Right hindlimb (tissue), 1 donor: ENCODE results near the gene DMAC1.

ENCODE experiments used
- DNase-seq: peaks from one replicate; pipeline ENCODE4 v3.0.0-alpha.2; 2018

The DMAC1 gene, protein sequence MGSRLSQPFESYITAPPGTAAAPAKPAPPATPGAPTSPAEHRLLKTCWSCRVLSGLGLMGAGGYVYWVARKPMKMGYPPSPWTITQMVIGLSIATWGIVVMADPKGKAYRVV

DNA sequence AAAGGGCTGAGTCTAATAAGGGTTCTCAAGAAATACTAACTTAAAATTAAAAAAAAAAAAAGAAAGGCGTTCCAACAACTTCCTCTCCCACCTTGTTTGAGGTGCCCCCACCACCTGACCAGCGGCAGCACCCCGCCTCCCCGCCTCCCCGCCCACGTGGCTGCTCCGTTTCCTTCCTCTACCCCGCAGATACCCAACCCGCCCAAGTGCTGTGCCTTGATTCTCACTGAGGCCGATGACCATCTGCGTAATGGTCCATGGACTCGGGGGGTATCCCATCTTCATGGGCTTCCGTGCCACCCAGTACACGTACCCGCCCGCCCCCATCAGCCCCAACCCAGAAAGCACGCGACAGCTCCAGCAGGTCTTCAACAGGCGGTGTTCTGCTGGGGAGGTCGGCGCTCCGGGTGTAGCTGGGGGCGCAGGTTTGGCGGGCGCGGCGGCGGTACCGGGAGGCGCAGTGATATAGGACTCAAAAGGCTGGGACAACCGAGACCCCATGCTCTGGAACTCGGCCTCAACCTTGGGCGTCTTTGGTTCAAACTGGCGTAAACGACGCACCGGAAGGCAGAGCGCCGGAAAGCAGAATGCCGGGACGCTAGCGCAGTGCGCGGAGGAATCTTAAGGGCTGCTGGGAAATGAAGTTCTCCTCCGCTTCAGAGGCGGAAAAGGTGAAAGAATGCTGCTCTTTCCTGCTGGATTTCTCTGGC lies at the start of gene DMAC1:
DMAC1 (minus strand) TSS at position 545 of the 710 bp plus-strand sequence; CDS start at position 501, 44 bp downstream.
- peak; percentile 90 for DNase-seq

DNA sequence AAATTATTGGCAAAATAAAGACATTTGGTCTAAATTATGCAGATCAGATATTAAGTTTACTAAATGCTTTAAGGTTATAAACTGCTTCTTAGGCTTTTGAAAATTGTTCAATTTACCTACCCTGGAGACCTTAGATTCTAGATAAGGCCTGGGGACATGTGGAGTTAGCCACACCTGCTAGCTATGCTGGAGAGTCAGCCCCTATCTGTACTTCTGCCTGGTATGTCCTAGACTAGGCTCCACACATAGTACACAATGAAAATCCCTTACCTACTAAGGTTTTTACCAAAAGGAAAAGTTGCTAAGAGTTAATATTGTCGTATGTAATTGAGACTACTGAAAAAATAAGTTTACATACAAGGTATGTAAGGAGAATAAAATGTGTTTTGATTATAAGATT lies 49.8 kb upstream of the DMAC1 start:
- no peak for DNase-seq

DNA sequence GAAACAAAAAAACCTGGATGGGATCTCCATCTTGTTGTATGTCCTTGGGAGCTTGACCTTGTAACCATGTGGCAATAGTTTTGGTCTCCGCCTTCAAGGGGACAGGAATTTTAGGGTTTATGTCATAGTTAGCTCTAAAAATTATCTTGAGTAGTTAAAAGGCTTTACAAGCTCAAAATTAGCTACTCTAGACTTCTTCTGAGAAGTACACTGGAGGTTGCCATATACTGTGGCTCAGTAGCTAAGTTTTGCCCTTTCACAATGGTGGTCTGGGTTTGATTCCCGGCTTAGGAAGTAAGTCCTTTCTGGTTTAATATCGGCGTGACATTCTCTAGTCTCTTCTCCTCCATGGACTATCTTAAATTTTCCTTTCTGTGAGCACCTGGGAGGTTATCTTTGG lies 48.9 kb upstream of the DMAC1 start:
- no peak for DNase-seq

DNA sequence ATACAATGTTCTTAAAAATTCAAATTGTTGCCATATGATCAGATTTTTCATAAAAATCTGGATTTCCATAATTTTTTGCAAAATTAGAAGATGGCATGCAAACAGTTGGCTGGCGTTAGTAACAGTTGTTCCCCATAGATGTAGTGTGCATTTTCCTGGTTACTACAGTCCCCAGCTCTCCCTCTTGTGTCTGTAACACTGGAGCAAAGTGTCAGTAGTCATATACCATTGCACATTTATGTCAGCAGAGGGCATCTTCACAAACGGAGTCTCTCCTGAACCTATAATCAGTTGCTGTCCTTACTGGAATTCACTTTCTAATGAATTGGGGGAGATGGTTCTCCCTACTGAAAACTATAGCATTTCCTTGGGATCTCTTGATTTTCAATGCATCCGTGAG lies 44.7 kb upstream of the DMAC1 start:
- DNase-seq, result no peak

DNA sequence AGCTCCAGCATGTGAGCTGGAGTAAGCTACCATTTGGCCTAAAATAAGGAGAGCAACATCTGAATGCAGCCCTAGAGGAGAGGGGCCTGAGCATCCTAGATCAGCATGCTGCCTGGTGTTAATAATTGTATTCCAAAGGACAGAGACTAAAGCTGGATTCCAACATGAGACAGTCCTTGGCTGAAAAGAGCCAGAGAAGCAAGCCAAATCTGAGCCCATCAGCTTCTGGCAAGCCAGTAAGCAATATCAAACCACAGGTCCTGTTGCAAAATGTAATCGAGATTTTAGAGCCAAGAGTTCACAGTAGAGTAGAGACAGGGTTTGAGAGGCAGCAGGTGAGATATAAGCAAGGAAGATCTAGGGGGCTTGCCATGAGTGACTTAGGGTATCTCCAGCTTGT lies 42.3 kb upstream of the DMAC1 start:
- DNase-seq, result no peak

DNA sequence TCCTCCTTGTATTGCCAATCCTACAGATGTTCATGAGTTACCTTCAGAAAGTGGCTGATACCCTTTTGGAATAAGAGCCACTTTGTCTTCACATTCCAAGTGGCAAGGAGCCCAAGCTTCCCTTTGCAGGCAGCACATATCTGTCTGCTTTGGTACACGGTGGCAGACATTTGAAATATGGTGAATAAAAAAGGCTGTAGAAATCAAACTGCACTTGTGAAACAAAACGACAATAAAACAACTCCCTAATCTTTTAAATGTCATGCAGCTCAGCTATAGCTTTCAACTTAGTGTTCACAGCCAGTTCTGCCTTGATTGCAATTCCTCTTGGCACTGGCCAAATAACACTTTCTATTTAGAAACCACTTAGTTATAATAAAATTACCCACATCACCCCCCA lies 35.0 kb upstream of the DMAC1 start:
- no peak for DNase-seq

DNA sequence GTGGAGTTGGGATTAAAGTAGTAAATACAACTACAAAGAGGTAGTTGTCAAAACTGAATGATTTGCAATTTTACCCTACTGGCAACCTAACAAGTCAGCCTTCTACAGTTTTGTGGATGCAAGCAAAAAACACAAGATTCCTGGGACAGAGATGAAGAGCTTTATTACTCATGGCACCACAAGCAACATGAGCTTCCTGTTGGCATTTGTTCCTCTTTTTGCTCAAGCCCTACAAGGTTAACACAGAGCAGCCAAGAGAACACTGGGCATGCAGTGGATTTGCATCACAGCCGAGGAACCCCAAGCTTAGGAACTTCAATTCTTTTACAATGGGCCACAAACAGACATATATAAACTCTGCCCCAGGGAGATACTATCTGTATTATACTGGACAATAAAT lies 28.8 kb upstream of the DMAC1 start:
- DNase-seq, result no peak

DNA sequence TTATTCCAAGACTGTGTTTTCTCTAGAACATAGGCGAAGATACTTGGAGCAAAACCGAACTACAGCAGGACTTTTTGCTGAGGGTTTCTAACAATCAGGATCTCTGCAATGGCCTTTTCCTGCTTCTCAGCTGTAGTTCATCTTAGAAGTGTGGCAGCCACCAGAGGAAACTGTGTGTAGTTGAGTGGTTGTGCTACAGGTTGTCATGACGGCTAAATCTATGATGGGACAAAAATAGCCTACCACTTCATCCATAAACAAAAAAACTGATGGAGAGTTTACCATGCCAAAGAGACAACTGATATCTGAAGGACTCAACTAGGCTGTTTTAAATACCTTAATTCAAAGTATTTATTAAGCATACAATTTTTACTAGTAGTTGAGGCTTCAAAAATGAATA lies 28.2 kb upstream of the DMAC1 start:
- DNase-seq, result no peak

DNA sequence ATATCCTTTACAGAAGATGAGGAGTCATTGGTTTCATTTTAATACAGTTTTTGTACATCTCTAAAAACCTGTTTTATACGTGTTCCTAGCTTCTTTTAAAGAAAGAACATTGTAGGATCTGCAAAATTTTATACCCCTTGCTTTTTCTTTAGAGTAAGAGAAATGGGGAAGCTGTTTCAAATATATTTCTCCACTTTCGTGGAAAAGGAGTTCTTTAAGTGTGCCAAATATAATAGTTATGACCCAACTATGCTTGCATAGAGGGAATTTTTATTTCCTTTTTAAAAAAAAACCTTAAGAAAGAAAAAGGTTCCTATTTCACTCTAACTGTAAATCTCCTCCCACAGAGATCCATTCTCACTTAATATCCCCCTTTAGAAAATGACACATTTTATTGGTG lies 27.5 kb upstream of the DMAC1 start:
- no peak for DNase-seq

DNA sequence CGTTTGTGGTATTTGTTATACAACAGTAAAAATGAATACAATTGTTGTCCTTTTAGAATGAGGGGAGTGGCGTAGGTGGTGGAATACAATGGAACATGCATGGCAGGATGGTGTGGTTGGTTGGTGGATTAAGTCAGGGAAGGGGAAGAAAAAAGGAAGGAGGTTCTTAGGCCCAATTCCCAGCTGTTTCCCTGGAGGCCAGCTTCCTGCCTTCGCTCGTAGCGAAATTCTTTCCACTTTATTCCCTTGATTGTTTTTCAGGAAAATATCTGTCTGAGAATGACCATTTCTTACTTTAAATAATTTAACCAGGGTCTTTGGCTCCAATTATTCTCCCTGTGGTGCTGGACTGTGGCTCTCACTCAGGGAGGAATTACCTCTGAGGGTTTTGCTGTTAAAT lies 24.1 kb upstream of the DMAC1 start:
- DNase-seq, result peak; percentile 25

DNA sequence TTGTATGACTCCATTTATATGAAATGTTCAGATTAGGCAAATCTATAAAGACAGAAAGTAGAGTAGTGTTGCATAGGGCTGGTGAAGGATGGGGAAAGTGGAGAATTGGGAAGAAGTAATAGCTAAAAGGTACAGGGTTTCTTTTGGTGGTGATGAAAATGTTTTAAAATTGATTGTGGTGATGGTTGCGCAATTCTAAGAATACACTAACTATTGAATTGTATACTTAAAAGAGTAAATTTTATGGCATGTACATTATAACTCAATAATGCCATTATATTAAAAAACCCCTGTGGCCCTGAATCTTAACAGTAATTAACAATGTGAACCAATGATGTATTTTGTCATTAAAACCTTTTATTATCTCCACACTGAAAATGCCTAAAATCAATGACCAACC lies 20.4 kb upstream of the DMAC1 start:
- DNase-seq, result no peak

DNA sequence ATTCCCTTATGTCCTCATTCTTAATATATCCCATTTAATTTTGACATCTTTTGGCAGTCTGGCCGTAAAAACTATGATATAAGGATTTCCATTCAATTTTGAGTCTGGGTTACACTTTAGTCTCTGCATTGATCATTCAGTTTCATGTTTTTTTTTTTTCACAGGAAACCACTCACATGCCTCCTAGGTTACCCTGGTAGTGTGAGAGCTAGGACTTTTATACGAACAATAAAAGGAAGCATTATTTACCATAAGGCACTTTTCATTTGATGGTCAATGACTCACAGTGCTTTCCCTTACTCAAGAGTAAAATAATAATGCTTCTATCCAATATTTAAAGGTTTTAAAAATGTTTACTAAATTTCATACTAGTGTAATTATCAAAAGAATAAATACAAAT lies 16.4 kb upstream of the DMAC1 start:
- no peak for DNase-seq

DNA sequence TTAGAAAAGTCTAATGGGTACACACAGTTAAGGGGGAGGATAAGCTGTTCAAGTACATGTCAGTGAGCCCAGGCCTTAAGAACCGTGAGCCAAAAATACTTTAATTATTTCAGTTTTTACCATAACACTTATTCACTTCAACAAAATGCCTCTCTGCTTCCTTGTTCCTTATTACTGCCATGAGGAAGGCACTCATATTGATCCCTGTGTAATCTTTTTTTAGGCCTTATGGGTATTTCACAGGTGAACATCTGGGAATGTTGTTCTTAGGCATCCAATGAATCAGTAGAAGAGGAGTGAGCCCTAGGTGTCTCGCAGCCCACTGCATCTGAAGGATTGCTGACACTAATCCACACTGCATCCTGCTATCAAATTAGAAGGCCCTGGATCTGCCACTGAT lies 13.5 kb upstream of the DMAC1 start:
- no peak for DNase-seq

DNA sequence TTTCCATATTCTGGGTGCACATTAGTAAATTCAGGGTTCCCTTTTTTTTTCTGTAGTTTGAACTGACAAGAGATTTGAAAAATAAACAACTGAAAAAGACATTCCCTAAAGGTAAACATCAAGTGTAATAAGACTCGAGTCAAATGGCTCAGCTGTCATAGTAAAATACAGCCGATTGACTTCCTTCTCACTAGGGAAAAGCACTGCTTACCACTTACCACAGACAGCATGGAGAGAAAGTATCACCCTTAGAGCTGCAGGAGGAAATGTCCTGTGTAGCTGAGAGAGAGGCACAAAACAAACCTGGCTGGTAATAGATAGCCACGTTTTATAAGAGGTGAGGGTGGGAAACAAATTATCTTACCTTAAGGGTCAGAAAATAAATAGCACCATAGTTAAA lies 12.1 kb upstream of the DMAC1 start:
- DNase-seq, result no peak

DNA sequence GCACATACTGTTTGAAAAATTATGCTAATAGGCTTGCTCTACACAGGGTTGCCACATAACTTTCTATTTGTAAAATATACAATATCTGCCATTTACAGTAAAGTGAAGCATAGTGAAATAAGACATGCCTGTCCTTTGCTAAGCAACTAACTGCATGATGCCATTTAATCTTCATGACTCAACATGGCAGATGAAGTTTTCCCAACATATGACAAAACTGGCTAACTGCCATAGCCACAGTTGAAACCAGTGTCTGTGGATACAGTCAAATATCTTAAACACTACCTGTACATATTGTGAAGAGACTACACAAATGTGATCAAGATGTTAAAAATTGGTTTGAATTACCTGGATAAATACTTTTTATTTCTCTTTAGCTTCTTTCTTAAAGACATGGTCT lies 3.1 kb upstream of the DMAC1 start:
- DNase-seq, result no peak

DNA sequence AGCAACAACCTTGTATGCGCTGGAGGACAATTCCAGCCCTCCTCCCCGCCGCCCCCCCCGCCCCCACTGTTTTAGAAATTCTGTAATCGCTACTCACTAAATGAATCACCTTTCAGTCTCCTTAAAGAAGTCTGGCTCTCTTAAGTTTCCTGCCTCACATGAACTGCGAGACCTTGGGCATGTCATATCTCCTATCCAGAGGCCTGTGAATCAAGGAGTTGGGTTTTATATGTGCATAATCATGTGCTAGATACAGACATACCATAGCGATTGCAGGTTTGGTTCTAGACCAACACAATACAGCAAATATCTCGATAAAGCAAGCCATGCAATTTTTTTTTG lies 337 bp upstream of the DMAC1 start:
- no peak for DNase-seq

DNA sequence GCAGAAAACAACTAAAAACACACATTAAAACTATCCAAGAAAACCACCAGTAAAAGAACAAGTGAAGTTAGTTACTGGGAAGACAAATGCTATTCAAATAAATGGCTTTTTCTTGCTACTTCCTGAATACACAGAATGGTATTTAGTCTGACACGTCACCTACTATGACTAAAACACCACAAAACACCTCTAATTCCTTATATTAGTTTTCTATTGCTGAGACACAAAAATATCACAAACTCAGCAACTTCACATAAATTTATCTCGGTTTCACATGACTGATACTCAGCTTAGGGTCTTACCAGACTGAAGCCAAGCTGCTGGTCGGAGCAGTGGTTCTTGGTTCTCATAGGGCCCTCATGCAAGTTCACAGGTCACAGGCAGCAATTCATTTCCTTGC lies 5.4 kb downstream of the DMAC1 start:
- no peak for DNase-seq

DNA sequence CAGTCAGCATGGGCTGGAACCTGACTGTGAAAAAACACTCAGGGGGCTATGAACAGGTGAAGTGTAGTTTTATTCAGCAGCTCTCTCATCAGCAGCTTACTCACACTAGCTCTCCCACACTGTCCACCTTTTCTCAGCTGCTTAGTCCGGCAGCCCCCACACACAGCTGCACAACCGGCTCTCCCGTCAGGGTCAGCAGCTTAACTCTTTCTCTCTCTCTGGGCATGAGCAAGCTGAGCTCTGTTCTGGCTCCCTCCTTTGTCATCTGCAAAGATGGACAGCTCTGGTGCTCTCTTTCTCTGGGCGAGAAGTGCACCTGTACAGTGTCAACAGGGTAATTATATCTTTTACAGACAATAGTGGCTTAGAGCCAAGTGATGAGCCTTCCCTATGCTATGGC lies 8.2 kb downstream of the DMAC1 start:
- DNase-seq, result no peak

DNA sequence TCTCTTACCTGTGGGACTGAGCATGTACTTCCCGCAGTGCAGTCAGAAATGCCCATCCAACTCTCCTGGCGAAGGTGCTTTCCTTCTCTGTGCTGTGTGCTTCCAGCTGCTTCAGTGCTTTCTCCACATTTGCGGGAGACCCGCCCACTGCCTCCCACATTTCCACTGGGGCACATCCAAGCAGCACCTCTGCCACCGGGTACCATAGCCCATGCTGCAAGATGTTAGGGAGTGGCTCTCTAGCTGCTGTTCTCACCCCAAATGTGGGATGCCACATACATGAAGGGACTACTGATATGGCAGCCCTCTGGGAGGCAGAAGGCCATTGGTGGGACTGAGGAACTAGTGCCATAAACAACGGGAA lies 8.8 kb downstream of the DMAC1 start:
- no peak for DNase-seq

DNA sequence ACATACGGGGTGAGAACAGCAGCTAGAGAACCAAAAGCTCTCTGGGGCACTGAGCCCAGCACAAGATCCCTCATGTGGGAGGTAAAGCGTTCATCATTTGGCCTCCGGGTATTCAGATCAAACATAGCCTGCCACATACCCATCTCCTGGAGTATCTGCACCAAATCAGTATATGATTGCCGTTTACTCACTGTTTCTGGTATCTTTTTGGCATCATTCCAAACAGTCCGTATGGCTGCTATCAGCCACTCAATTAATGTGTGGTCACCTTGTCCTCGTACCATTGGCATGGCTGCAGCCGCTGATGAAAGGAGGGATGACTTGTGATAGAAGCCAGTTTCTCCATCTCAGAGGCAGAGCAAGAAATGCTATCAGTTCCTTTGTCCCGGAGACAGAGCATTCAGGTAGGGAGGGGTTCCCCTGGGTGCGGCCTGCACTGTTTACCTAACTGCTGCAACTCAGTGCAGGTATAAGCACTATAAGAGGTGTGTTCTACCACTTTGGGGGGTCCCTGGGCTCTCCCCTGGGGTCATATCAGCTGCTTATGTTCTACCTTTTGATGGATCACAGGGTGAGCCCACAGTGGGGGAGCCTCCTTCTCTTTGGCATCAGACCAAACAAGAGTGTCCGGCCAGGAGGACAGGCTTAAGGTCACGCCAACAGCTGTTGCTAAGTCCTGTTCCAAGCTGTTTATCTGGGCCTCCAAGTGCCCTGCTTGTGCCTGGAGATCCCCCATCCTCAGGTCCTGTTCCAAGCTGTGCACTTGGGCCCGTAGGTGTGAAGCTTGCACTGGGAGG lies 9.4 kb downstream of the DMAC1 start:
- no peak for DNase-seq

DNA sequence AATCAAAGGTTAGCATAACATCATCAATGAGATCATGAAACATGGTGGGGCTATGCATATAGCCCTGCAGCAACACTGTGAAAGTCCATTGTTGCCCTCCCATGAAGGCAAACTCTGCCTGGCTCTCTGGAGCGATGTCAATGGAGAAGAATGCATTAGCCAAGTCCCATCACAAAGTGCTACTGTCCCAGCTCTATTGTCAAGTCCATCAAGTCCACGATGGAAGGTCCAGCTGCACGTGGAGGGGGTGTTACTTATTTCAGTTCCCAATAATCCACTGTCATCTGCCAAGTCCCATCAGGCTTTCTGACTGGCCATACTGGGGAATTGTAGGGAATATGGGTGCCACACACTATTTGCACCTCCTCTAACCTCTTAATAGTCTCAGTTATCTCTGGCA lies 10.8 kb downstream of the DMAC1 start:
- DNase-seq, result no peak

DNA sequence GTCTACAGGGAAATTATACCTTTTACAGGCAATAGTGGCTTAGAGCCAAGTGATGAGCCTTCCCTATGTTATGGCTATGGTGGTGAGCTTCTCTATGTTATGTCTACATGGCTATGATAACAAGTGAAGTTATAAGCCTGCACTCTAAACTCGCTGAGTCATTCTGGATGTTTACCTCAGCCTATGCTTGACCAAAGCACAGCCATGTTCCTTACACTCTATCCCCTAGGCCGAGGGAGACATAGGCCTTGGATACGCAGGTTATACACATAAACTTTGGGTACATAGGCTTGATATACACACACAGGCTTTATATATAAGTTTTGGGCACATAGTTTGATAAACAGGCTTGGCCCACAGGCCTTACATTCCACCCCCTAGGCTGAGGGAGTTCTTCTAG lies 13.8 kb downstream of the DMAC1 start:
- no peak for DNase-seq

DNA sequence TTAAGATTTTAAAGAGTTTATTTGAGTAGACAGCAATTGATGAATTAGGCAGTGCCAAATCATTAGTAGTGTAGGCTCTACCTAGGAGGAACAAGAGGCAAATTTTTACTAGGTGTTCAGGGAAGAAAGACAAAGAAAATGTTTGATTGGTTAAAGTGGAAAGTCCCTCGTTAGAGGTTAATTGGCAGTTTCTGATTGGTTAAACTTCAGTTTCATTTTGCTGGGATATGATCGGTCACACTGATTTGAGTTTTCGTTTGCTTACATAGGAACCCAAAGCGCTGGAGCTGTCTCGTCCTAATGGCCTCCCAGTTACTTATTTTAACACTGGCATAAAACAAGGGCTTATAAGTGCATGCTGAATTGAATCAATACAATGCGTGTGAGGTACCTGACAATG lies 15.1 kb downstream of the DMAC1 start:
- no peak for DNase-seq

DNA sequence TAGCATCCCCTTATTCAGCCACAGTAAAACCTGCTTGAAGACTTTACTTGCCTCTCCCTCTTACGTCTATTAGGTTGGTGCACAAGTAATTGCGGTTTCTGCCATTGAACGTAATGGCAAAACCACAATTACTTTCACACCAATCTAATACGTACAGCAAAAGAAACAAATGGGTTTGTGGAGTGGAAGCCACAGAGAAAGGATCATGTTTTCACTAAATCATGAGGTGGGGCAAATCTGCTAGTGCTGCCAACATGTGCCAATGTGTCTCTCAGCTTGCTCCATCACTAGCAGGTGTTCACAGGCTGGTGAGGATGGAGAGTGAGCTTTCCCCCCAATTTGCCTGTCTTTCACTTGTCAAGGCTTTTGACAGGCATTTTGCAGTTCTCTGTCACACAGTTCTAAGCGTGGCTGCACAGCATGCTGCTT lies 15.9 kb downstream of the DMAC1 start:
- no peak for DNase-seq
